Measurements from ENCODE around the gene RIPOR3. TPM values are rescaled to one million over a fixed set of nuclear protein-coding genes. Genes with fewer than 3 reads are reported as not detected.

Gene RIPOR3
- total RNA-seq, 1 donor from 2014 or later: 5.1 TPM

- Mint-ChIP-seq H3K27me3 (no peaks in the 10 kb centered on the region), H3K9me3 (no peaks in the 10 kb centered on the region), H3K36me3 (no peaks in the 10 kb centered on the region), H3K4me3 (no peak overlapping the region), H3K4me1 (ENCODE audit: unreplicated experiment) (peaks cover 23% of the 10 kb centered on the region), H3K27ac (no peak overlapping the region)
- TF ChIP-seq CTCF (conservative IDR thresholded peaks at IDR 0.05): no peak
- peak; percentile 75 for DNase-seq (ENCODE audit: extremely low spot score, unreplicated experiment)
These were observed 33.7 kb upstream of the RIPOR3 start for GRCh38 chr20:50724851-50725723.

GRCh38 chr20:50724112-50724725, 32.9 kb upstream of the RIPOR3 start:
- no peaks in the 10 kb centered on the region for H3K27me3 Mint-ChIP-seq
- TF ChIP-seq CTCF (conservative IDR thresholded peaks at IDR 0.05): no peak
- H3K27ac Mint-ChIP-seq: no peak overlapping the region
- H3K36me3 Mint-ChIP-seq: no peaks in the 10 kb centered on the region
- peaks cover 26% of the 10 kb centered on the region for H3K4me1 Mint-ChIP-seq (ENCODE audit: unreplicated experiment)
- no peak overlapping the region for H3K4me3 Mint-ChIP-seq
- no peaks in the 10 kb centered on the region for H3K9me3 Mint-ChIP-seq
- DNase-seq (ENCODE audit: extremely low spot score, unreplicated experiment): no peak

GRCh38 chr20:50723672-50724071, 32.3 kb upstream of the RIPOR3 start:
- Mint-ChIP-seq H3K27me3 (no peaks in the 10 kb centered on the region), H3K36me3 (no peaks in the 10 kb centered on the region), H3K4me3 (no peak overlapping the region), H3K4me1 (ENCODE audit: unreplicated experiment) (peaks cover 26% of the 10 kb centered on the region), H3K9me3 (no peaks in the 10 kb centered on the region), H3K27ac (no peak overlapping the region)
- DNase-seq (ENCODE audit: extremely low spot score, unreplicated experiment): no peak
- no peak for TF ChIP-seq CTCF (conservative IDR thresholded peaks at IDR 0.05)

- DNase-seq (ENCODE audit: extremely low spot score, unreplicated experiment): no peak
- TF ChIP-seq CTCF (conservative IDR thresholded peaks at IDR 0.05): no peak
- no peaks in the 10 kb centered on the region for H3K36me3 Mint-ChIP-seq
- H3K9me3 Mint-ChIP-seq: no peaks in the 10 kb centered on the region
- no peaks in the 10 kb centered on the region for H3K27me3 Mint-ChIP-seq
- H3K4me3 Mint-ChIP-seq: no peak overlapping the region
- peak overlapping the region; percentile 59 for H3K27ac Mint-ChIP-seq
- peaks cover 27% of the 10 kb centered on the region for H3K4me1 Mint-ChIP-seq (ENCODE audit: unreplicated experiment)
These were observed 31.2 kb upstream of the RIPOR3 start for GRCh38 chr20:50722424-50723155.

GRCh38 chr20:50721881-50722281, 30.5 kb upstream of the RIPOR3 start:
- Mint-ChIP-seq H3K4me1 (ENCODE audit: unreplicated experiment) (peaks cover 20% of the 10 kb centered on the region), H3K36me3 (no peaks in the 10 kb centered on the region), H3K4me3 (no peak overlapping the region), H3K9me3 (no peaks in the 10 kb centered on the region), H3K27ac (peak overlapping the region; percentile 59), H3K27me3 (no peaks in the 10 kb centered on the region)
- TF ChIP-seq CTCF (conservative IDR thresholded peaks at IDR 0.05): no peak
- DNase-seq (ENCODE audit: extremely low spot score, unreplicated experiment): no peak

Measured in type B pancreatic cell (in vitro differentiated cells).